Stomach (tissue), 4 donors: Measurements from ENCODE around the gene SMARCA5.

Experiments used
- POLR2A ChIP-seq, 4 donors: fragments of 450-650 bp; IDR thresholded peaks; one replicate each; pipeline ENCODE4 v1.6.1; 2016; ENCODE audit warnings: antibody characterized with exemption in 4 of 4, control low read depth in 2 of 4, mild to moderate bottlenecking in 1 of 4, moderate library complexity in 1 of 4
- TF ChIP-seq, protein P1 (sequence below), 7 experiments: fragments of 450-650 bp in 4 of 7; fragments of 200-600 bp in 3 of 7; sonication (generic) in 3 of 7; IDR thresholded peaks; one replicate each; pipeline ENCODE4 v1.5.1; 2016 to 2019; ENCODE audit warnings: antibody characterized with exemption in 7 of 7, control low read depth in 2 of 7, mild to moderate bottlenecking in 1 of 7

- TF ChIP-seq, protein P1, sequence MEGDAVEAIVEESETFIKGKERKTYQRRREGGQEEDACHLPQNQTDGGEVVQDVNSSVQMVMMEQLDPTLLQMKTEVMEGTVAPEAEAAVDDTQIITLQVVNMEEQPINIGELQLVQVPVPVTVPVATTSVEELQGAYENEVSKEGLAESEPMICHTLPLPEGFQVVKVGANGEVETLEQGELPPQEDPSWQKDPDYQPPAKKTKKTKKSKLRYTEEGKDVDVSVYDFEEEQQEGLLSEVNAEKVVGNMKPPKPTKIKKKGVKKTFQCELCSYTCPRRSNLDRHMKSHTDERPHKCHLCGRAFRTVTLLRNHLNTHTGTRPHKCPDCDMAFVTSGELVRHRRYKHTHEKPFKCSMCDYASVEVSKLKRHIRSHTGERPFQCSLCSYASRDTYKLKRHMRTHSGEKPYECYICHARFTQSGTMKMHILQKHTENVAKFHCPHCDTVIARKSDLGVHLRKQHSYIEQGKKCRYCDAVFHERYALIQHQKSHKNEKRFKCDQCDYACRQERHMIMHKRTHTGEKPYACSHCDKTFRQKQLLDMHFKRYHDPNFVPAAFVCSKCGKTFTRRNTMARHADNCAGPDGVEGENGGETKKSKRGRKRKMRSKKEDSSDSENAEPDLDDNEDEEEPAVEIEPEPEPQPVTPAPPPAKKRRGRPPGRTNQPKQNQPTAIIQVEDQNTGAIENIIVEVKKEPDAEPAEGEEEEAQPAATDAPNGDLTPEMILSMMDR (IDR thresholded peaks at IDR 0.05), result no peak
- no peak for TF ChIP-seq POLR2A (IDR thresholded peaks at IDR 0.05)
Observed at GRCh38 chr4:143511906-143512305, 1.6 kb upstream of the SMARCA5 start.
